ENCODE measurements around the gene ATAD3B. TPM values are rescaled to one million over a fixed set of nuclear protein-coding genes. Genes with fewer than 3 reads are reported as not detected.

The ATAD3B gene
- total and polyA plus RNA-seq, 2 of the 13 experiments (the other 11 are each of a cell fraction or from before 2014, with no cell fraction given): 9.6 to 31.1 TPM

GRCh38 chr1:1538989-1539309 is 67.4 kb downstream of the ATAD3B start:
- CTCF ChIA-PET (ENCODE audit: low intra/inter-chr PET ratio, low total read pairs): no interaction called here
- H3K4me2 ChIP-seq (ENCODE audit: low read depth, low read length): no peak overlapping the region
- WGBS (ENCODE audit: low lambda C conversion rate): 95% methylated on average over 14 of the region's 18 CpGs
- ATAC-seq (no peak), FAIRE-seq (no peak), DNase-seq (ENCODE audit: low spot score) (no peak)
- POLR2A ChIA-PET: no interaction called here
- H3K9me3 ChIP-seq (ENCODE audit: low read length): no peaks in the 10 kb centered on the region
- no peak for TF ChIP-seq ZFAT (CRISPR knock-in tag; conservative IDR thresholded peaks at IDR 0.05)
- TF ChIP-seq, protein P1, sequence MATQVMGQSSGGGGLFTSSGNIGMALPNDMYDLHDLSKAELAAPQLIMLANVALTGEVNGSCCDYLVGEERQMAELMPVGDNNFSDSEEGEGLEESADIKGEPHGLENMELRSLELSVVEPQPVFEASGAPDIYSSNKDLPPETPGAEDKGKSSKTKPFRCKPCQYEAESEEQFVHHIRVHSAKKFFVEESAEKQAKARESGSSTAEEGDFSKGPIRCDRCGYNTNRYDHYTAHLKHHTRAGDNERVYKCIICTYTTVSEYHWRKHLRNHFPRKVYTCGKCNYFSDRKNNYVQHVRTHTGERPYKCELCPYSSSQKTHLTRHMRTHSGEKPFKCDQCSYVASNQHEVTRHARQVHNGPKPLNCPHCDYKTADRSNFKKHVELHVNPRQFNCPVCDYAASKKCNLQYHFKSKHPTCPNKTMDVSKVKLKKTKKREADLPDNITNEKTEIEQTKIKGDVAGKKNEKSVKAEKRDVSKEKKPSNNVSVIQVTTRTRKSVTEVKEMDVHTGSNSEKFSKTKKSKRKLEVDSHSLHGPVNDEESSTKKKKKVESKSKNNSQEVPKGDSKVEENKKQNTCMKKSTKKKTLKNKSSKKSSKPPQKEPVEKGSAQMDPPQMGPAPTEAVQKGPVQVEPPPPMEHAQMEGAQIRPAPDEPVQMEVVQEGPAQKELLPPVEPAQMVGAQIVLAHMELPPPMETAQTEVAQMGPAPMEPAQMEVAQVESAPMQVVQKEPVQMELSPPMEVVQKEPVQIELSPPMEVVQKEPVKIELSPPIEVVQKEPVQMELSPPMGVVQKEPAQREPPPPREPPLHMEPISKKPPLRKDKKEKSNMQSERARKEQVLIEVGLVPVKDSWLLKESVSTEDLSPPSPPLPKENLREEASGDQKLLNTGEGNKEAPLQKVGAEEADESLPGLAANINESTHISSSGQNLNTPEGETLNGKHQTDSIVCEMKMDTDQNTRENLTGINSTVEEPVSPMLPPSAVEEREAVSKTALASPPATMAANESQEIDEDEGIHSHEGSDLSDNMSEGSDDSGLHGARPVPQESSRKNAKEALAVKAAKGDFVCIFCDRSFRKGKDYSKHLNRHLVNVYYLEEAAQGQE (IDR thresholded peaks at IDR 0.05; ENCODE audit: borderline replicate concordance in 1 of 2, low read depth in 1 of 2, low read length in 2 of 2): no peak
- no peak for TF ChIP-seq ZBTB42 (CRISPR knock-in tag; IDR thresholded peaks at IDR 0.05)
- no peak for TF ChIP-seq DNMT1 (CRISPR knock-in tag; IDR thresholded peaks at IDR 0.05)
- TF ChIP-seq ZNF121 (CRISPR knock-in tag; IDR thresholded peaks at IDR 0.05): no peak
- TF ChIP-seq ZUFSP (CRISPR knock-in tag; IDR thresholded peaks at IDR 0.05; ENCODE audit: borderline replicate concordance): no peak
- TF ChIP-seq, protein P2, sequence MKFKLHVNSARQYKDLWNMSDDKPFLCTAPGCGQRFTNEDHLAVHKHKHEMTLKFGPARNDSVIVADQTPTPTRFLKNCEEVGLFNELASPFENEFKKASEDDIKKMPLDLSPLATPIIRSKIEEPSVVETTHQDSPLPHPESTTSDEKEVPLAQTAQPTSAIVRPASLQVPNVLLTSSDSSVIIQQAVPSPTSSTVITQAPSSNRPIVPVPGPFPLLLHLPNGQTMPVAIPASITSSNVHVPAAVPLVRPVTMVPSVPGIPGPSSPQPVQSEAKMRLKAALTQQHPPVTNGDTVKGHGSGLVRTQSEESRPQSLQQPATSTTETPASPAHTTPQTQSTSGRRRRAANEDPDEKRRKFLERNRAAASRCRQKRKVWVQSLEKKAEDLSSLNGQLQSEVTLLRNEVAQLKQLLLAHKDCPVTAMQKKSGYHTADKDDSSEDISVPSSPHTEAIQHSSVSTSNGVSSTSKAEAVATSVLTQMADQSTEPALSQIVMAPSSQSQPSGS (CRISPR knock-in tag; IDR thresholded peaks at IDR 0.05): no peak
- no peak for TF ChIP-seq NKX3-1 (CRISPR knock-in tag; IDR thresholded peaks at IDR 0.05)
- no peak for TF ChIP-seq ZNF101 (CRISPR knock-in tag; IDR thresholded peaks at IDR 0.05; ENCODE audit: borderline replicate concordance, low read depth)
- no peak for TF ChIP-seq GABPB1 (CRISPR knock-in tag; IDR thresholded peaks at IDR 0.05)
- no TSS peak for BruUV-seq (replicated peaks)
- H3K79me2 ChIP-seq (ENCODE audit: insufficient read depth, low read length): no peaks in the 10 kb centered on the region
- H3K36me3 ChIP-seq (replicated peaks in 1 of 2; ENCODE audit: control insufficient read depth in 1 of 2, insufficient read depth in 2 of 2, low read length in 2 of 2): peaks cover 5 to 13% of the 10 kb centered on the region in 2 experiments; a peak in 3 of 5 replicates
- intact Hi-C loops (cut with micrococcal nuclease; ENCODE audit: unreplicated experiment) (no loop called here), in situ Hi-C loops (cut with HindIII; ENCODE audit: extremely low pct_ligation_motif_present, low pct_unique_long_range_greater_than_20kb) (no loop called here)
- H3K27ac ChIP-seq (ENCODE audit: extremely low read length, insufficient read depth, low read length): no peak overlapping the region
- H3K27me3 ChIP-seq (ENCODE audit: control insufficient read depth in 1 of 2, insufficient read depth in 2 of 2, low read length in 2 of 2): no peaks in the 10 kb centered on the region
- no peak overlapping the region for H2AFZ ChIP-seq (ENCODE audit: low read length)
- no peaks in the 10 kb centered on the region for H4K20me1 ChIP-seq (ENCODE audit: insufficient read depth, low read length)
- H3K4me1 ChIP-seq (ENCODE audit: insufficient read depth, low read length): no peaks in the 10 kb centered on the region
- H3K4me3 ChIP-seq (replicated peaks in 1 of 3; ENCODE audit: insufficient read depth in 1 of 3, low read depth in 2 of 3, low read length in 3 of 3): no peak overlapping the region
- no peak overlapping the region for H3K9ac ChIP-seq (ENCODE audit: insufficient read depth, low read depth, low read length)
